ENCODE measurements around the gene RGS14. TPM values are rescaled to one million over a fixed set of nuclear protein-coding genes. Genes with fewer than 3 reads are reported as not detected.

RGS14 gene
- total and polyA plus RNA-seq, 7 experiments from 2014 or later, result 32.9 to 196 (median 100) TPM

- Histone ChIP-seq H3K4me3 (ENCODE audit: low read length) (no peak overlapping the region), H3K4me1 (ENCODE audit: control insufficient read depth in 2 of 2, insufficient read depth in 2 of 2, low read length in 2 of 2) (peaks cover 35 to 48% of the 10 kb centered on the region in 2 donors), H3K27ac (ENCODE audit: low read depth, low read length) (no peak overlapping the region), H3K36me3 (ENCODE audit: control insufficient read depth in 2 of 3, insufficient read depth in 3 of 3, low read length in 3 of 3) (peaks cover 0 to 26% (median 5%) of the 10 kb centered on the region in 3 experiments), H3K27me3 (ENCODE audit: control insufficient read depth in 2 of 2, insufficient read depth in 2 of 2, low read length in 2 of 2) (no peaks in the 10 kb centered on the region), H3K9me3 (ENCODE audit: control insufficient read depth in 2 of 3, low read length in 3 of 3) (no peaks in the 10 kb centered on the region)
- no peaks in the 10 kb centered on the region for H3K27me3 Mint-ChIP-seq
- ChIA-PET CTCF (interaction anchor here (0.6 kb wide), 1 partner anchor 743 kb away, joined by 3 read pairs; no protein-coding TSS in a partner anchor), POLR2A (interaction anchor here (1.0 to 8.7 kb wide), 2 partner anchors 11 to 18 kb away, joined by 3 to 123 read pairs; no protein-coding TSS in a partner anchor)
- ATAC-seq, result no peak
- H3K4me1 Mint-ChIP-seq, result peaks cover 60 to 80% (median 69%) of the 10 kb centered on the region in 7 donors
- peak overlapping the region in 1 of 10 donors; percentile 30 for H3K4me3 Mint-ChIP-seq
- peak overlapping the region in 6 of 9 donors; percentile 8 to 92 (median 54) for H3K27ac Mint-ChIP-seq
- peaks cover 0 to 24% (median 10%) of the 10 kb centered on the region in 5 donors for H3K36me3 Mint-ChIP-seq
- H3K9me3 Mint-ChIP-seq, result peaks cover 0 to 14% (median 0%) of the 10 kb centered on the region in 11 donors
- intact Hi-C loops (cut with micrococcal nuclease), result loop anchor here (5.0 kb wide), 3 partner anchors 222 to 817 kb away; partner anchors contain the start of genes NSD1 (in 1 of the 2), RNF44 (in 1 of the 2) and ZNF346 (in 1 of the 2)
- no peak for DNase-seq
Measured at GRCh38 chr5:177354256-177354655, 3.5 kb upstream of the RGS14 start.

- no peaks in the 10 kb centered on the region for H3K27me3 ChIP-seq (ENCODE audit: control insufficient read depth in 2 of 2, insufficient read depth in 2 of 2, low read length in 2 of 2)
- Mint-ChIP-seq H3K4me1 (peaks cover 60 to 80% (median 69%) of the 10 kb centered on the region in 7 donors), H3K27me3 (no peaks in the 10 kb centered on the region), H3K36me3 (peaks cover 0 to 26% (median 8%) of the 10 kb centered on the region in 5 donors), H3K27ac (peak overlapping the region in 6 of 9 donors; percentile 12 to 92 (median 62)), H3K9me3 (peaks cover 0 to 14% (median 0%) of the 10 kb centered on the region in 11 donors), H3K4me3 (peak overlapping the region in 5 of 10 donors; percentile 23 to 64 (median 40))
- H3K27ac ChIP-seq (ENCODE audit: low read depth, low read length), result no peak overlapping the region
- H3K4me3 ChIP-seq (ENCODE audit: low read length), result no peak overlapping the region
- ChIA-PET POLR2A (interaction anchor here (1.0 to 8.7 kb wide), 2 partner anchors 10 to 17 kb away, joined by 3 to 123 read pairs; no protein-coding TSS in a partner anchor), CTCF (interaction anchor here (0.6 to 2.1 kb wide), 3 partner anchors 11 to 743 kb away, joined by 3 to 6 read pairs (median 5); no protein-coding TSS in a partner anchor)
- H3K9me3 ChIP-seq (ENCODE audit: control insufficient read depth in 2 of 3, low read length in 3 of 3), result no peaks in the 10 kb centered on the region
- peaks cover 35 to 48% of the 10 kb centered on the region in 2 donors for H3K4me1 ChIP-seq (ENCODE audit: control insufficient read depth in 2 of 2, insufficient read depth in 2 of 2, low read length in 2 of 2)
- H3K36me3 ChIP-seq (ENCODE audit: control insufficient read depth in 2 of 3, insufficient read depth in 3 of 3, low read length in 3 of 3), result peaks cover 0 to 22% (median 5%) of the 10 kb centered on the region in 3 experiments
- DNase-seq, result no peak
- intact Hi-C loops (cut with micrococcal nuclease), result loop anchor here (5.0 kb wide), 4 partner anchors 222 to 817 kb away; partner anchors contain the start of genes NSD1 (in 1 of the 2), RNF44 (in 1 of the 2), TMED9 (in 1 of the 2) and ZNF346 (in 1 of the 2)
- ATAC-seq, result no peak
Measured at GRCh38 chr5:177354711-177355110, 3.0 kb upstream of the RGS14 start.

DNA sequence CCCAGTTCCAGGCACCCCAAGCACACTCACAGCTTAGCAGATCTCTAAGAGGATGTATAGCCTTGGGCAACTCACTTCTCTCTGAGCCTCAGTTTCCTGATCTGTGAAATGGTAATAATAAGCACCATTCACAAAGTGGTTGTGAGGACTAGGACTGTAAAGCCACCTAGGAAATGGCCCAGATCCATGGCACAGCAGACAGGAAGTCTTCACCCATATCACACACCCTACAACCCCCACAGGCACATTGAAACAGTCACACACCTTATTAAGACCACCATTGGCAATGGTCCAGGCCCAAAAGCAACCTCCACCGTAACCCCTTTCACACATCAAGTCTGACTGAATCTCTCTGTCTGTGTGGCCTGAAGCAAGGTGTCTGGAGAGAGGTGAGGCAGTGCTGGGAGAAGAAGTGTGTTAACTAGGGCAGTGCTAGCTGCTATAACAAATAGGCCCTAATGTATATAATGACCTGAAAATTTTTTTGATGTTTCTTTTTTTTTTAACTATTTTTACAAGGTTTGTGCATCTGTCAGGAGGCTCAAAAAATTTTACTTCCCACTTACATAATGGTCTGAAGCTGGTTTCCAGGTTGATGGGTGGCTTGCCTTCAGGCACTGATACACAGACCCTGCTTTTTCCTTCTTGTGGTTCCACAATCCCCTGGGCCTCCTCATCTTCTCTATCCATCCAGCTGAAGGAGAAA is 2.4 kb upstream of the RGS14 start:
- Mint-ChIP-seq H3K9me3 (peaks cover 0 to 14% (median 0%) of the 10 kb centered on the region in 11 donors), H3K27ac (peak overlapping the region in 6 of 9 donors; percentile 43 to 93 (median 84)), H3K4me1 (peaks cover 60 to 80% (median 69%) of the 10 kb centered on the region in 7 donors), H3K4me3 (peak overlapping the region in 3 of 10 donors; percentile 23 to 92 (median 63)), H3K27me3 (no peaks in the 10 kb centered on the region), H3K36me3 (peaks cover 0 to 28% (median 5%) of the 10 kb centered on the region in 5 donors)
- Histone ChIP-seq H3K27ac (ENCODE audit: low read depth, low read length) (no peak overlapping the region), H3K4me3 (ENCODE audit: low read length) (no peak overlapping the region), H3K27me3 (ENCODE audit: control insufficient read depth in 2 of 2, insufficient read depth in 2 of 2, low read length in 2 of 2) (no peaks in the 10 kb centered on the region), H3K4me1 (ENCODE audit: control insufficient read depth in 2 of 2, insufficient read depth in 2 of 2, low read length in 2 of 2) (peaks cover 35 to 48% of the 10 kb centered on the region in 2 donors), H3K36me3 (ENCODE audit: control insufficient read depth in 2 of 3, insufficient read depth in 3 of 3, low read length in 3 of 3) (peaks cover 0 to 16% (median under 1%) of the 10 kb centered on the region in 3 experiments), H3K9me3 (ENCODE audit: control insufficient read depth in 2 of 3, low read length in 3 of 3) (no peaks in the 10 kb centered on the region)
- DNase-seq, result no peak
- ChIA-PET POLR2A (interaction anchor here (1.0 to 8.7 kb wide), 7 partner anchors 10 to 98 kb away, joined by 3 to 123 read pairs (median 4); no protein-coding TSS in a partner anchor), CTCF (interaction anchor here (0.6 to 2.1 kb wide), 5 partner anchors 10 to 121 kb away, joined by 3 to 7 read pairs (median 5); no protein-coding TSS in a partner anchor)
- ATAC-seq, result no peak
- intact Hi-C loops (cut with micrococcal nuclease), result loop anchor here in 1 of 2 donors (5.0 kb wide), 1 partner anchor 237 kb away; the partner anchor contains the start of gene TMED9

GRCh38 chr5:177355868-177356168 is 1.9 kb upstream of the RGS14 start:
- Mint-ChIP-seq H3K4me1 (peaks cover 55 to 80% (median 68%) of the 10 kb centered on the region in 7 donors), H3K27ac (peak overlapping the region in 6 of 9 donors; percentile 25 to 95 (median 90)), H3K4me3 (peak overlapping the region in 5 of 10 donors; percentile 23 to 94 (median 92)), H3K9me3 (peaks cover 0 to 14% (median 0%) of the 10 kb centered on the region in 11 donors), H3K27me3 (no peaks in the 10 kb centered on the region), H3K36me3 (peaks cover 0 to 26% (median 5%) of the 10 kb centered on the region in 5 donors)
- H3K36me3 ChIP-seq (ENCODE audit: control insufficient read depth in 2 of 3, insufficient read depth in 3 of 3, low read length in 3 of 3), result peaks cover 0 to 16% (median 0%) of the 10 kb centered on the region in 3 experiments
- DNase-seq (no peak), ATAC-seq (no peak)
- no peaks in the 10 kb centered on the region for H3K27me3 ChIP-seq (ENCODE audit: control insufficient read depth in 2 of 2, insufficient read depth in 2 of 2, low read length in 2 of 2)
- CTCF ChIA-PET, result interaction anchor here (0.6 to 2.1 kb wide), 5 partner anchors 10 to 102 kb away, joined by 3 to 7 read pairs (median 5); no protein-coding TSS in a partner anchor
- intact Hi-C loops (cut with micrococcal nuclease), result loop anchor here (2.0 to 5.0 kb wide), 3 partner anchors 161 to 236 kb away; partner anchors contain the start of genes DDX41 (in 1 of the 2), FAM193B (in 1 of the 2) and TMED9 (in 1 of the 2)
- H3K9me3 ChIP-seq (ENCODE audit: control insufficient read depth in 2 of 3, low read length in 3 of 3), result no peaks in the 10 kb centered on the region
- H3K4me1 ChIP-seq (ENCODE audit: control insufficient read depth in 2 of 2, insufficient read depth in 2 of 2, low read length in 2 of 2), result peaks cover 32 to 46% of the 10 kb centered on the region in 2 donors
- POLR2A ChIA-PET, result interaction anchor here (1.0 to 8.7 kb wide), 6 partner anchors 9 to 97 kb away, joined by 3 to 123 read pairs (median 4); no protein-coding TSS in a partner anchor
- no peak overlapping the region for H3K4me3 ChIP-seq (ENCODE audit: low read length)
- H3K27ac ChIP-seq (ENCODE audit: low read depth, low read length), result no peak overlapping the region

DNA sequence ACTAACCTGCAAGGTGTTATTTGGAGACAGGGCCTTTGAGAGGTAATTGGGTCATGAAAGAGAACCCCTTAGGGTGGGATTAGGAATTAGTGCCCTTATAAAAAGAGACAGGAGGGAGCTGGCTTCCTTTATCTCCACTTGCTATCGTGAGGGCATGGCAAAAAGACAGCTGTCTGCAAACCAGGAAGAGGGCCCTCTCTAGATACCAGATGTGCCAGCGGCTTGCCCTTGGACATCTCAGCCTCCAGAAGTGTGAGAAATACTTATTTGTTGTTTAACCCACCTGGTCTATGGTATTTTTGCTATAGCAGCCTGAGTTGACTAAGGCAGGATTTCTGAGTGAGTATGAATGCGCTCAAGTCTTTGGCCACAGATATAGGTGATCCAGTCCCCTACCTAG is 978 bp upstream of the RGS14 start:
- H3K27me3 ChIP-seq (ENCODE audit: control insufficient read depth in 2 of 2, insufficient read depth in 2 of 2, low read length in 2 of 2), result no peaks in the 10 kb centered on the region
- peaks cover 59 to 81% (median 71%) of the 10 kb centered on the region in 7 donors for H3K4me1 Mint-ChIP-seq
- DNase-seq (no peak), ATAC-seq (no peak)
- peaks cover 0 to 9% (median 0%) of the 10 kb centered on the region in 3 experiments for H3K36me3 ChIP-seq (ENCODE audit: control insufficient read depth in 2 of 3, insufficient read depth in 3 of 3, low read length in 3 of 3)
- peaks cover 0 to 29% (median 5%) of the 10 kb centered on the region in 5 donors for H3K36me3 Mint-ChIP-seq
- H3K4me3 Mint-ChIP-seq, result peak overlapping the region; percentile 83 to 97 (median 92)
- peaks cover 0 to 14% (median 0%) of the 10 kb centered on the region in 11 donors for H3K9me3 Mint-ChIP-seq
- H3K27ac Mint-ChIP-seq, result peak overlapping the region; percentile 80 to 98 (median 94)
- ChIA-PET POLR2A (interaction anchor here (0.8 to 8.7 kb wide), 4 partner anchors 15 to 96 kb away, joined by 3 to 123 read pairs (median 4); partner anchors contain the start of gene GRK6), CTCF (interaction anchor here (0.6 to 2.1 kb wide), 5 partner anchors 9 to 348 kb away, joined by 3 to 7 read pairs (median 6); no protein-coding TSS in a partner anchor)
- peaks cover 38 to 52% of the 10 kb centered on the region in 2 donors for H3K4me1 ChIP-seq (ENCODE audit: control insufficient read depth in 2 of 2, insufficient read depth in 2 of 2, low read length in 2 of 2)
- intact Hi-C loops (cut with micrococcal nuclease), result loop anchor here (1.0 to 5.0 kb wide), 9 partner anchors 16 to 236 kb away; partner anchors contain the start of genes DDX41 (in 1 of the 2), FAM193B (in 1 of the 2), GRK6 (in 1 of the 2) and NSD1 (in 1 of the 2)
- peak overlapping the region; percentile 70 for H3K4me3 ChIP-seq (ENCODE audit: low read length)
- H3K27ac ChIP-seq (ENCODE audit: low read depth, low read length), result peak overlapping the region; percentile 87
- H3K27me3 Mint-ChIP-seq, result no peaks in the 10 kb centered on the region
- no peaks in the 10 kb centered on the region for H3K9me3 ChIP-seq (ENCODE audit: control insufficient read depth in 2 of 3, low read length in 3 of 3)

All from naive thymus-derived CD4-positive, alpha-beta T cell (primary cell).